ENCODE data around the gene OBP2A.

Gene OBP2A

GRCh38 chr9:135581636-135582426 is 35.9 kb downstream of the OBP2A start:
- DNase-seq = no peak

- DNase-seq = no peak
Measured at GRCh38 chr9:135582541-135582940, 36.6 kb downstream of the OBP2A start.

GRCh38 chr9:135582966-135583687 is 37.2 kb downstream of the OBP2A start:
- no peak for DNase-seq

- DNase-seq = no peak
Measured at GRCh38 chr9:135583688-135584011, 37.7 kb downstream of the OBP2A start.

GRCh38 chr9:135584371-135584770 is 38.4 kb downstream of the OBP2A start:
- no peak for DNase-seq

- no peak for DNase-seq
Measured at GRCh38 chr9:135584934-135585333, 39.0 kb downstream of the OBP2A start.

GRCh38 chr9:135586601-135587109 is 40.7 kb downstream of the OBP2A start:
- DNase-seq = no peak

- DNase-seq = no peak
Measured at GRCh38 chr9:135587658-135588057, 41.7 kb downstream of the OBP2A start.

- no peak for DNase-seq
Measured at GRCh38 chr9:135588371-135588770, 42.4 kb downstream of the OBP2A start.

- no peak for DNase-seq
Measured at GRCh38 chr9:135588886-135589595, 43.1 kb downstream of the OBP2A start.

- DNase-seq = no peak
Measured at GRCh38 chr9:135589596-135590485, 43.9 kb downstream of the OBP2A start.

GRCh38 chr9:135590486-135591079 is 44.7 kb downstream of the OBP2A start:
- no peak for DNase-seq

- DNase-seq = no peak
Measured at GRCh38 chr9:135591506-135592330, 45.8 kb downstream of the OBP2A start.

- no peak for DNase-seq
Measured at GRCh38 chr9:135592331-135592590, 46.3 kb downstream of the OBP2A start.

- DNase-seq = no peak
Measured at GRCh38 chr9:135592625-135593024, 46.7 kb downstream of the OBP2A start.

- no peak for DNase-seq
Measured at GRCh38 chr9:135596211-135596610, 50.3 kb downstream of the OBP2A start.

Measured in left hindlimb (tissue), 1 donor.